GM12878 (cell line): Measurements from ENCODE around the gene CHIC2. TPM values are rescaled to one million over a fixed set of nuclear protein-coding genes. Genes with fewer than 3 reads are reported as not detected.

ENCODE experiments used
- ATAC-seq: fragments of 200-7000 bp; cut with Tn5 transposase; 3 replicates; pipeline ENCODE4 v1.9.1; 2020; ENCODE audit warnings: mild to moderate bottlenecking, moderate library complexity
- BruUV-seq: library from RNA; stranded (reverse); fragments of 400-500 nt; replicated peaks from 2 replicates; lab custom pipeline; 2021; lab: Mats Ljungman, UMichigan
- CTCF ChIA-PET: fragments of 300-600 bp; sonication (Branson Sonifier 250); formaldehyde crosslinking; extraction: SDS; loops from one replicate; lab custom pipeline; 2021; ENCODE audit warnings: inconsistent platforms; lab: Yijun Ruan, JAX
- POLR2A ChIA-PET: fragments of 350-600 bp; formaldehyde crosslinking; extraction: SDS; loops from one replicate; lab custom pipeline; 2021; ENCODE audit warnings: inconsistent platforms; lab: Charles Lee
- RAD21 ChIA-PET: fragments of 300-600 bp; sonication (Branson Sonifier 250); formaldehyde crosslinking; loops from one replicate; lab custom pipeline; 2023; ENCODE audit warnings: antibody characterized with exemption; ENCODE audit not compliant: unreplicated experiment; lab: Charles Lee
- SMC1A ChIA-PET: fragments of 300-600 bp; sonication (Branson Sonifier 250); formaldehyde crosslinking; loops from one replicate; lab custom pipeline; 2023; ENCODE audit not compliant: unreplicated experiment, uncharacterized antibody; lab: Charles Lee
- DNase-seq: peaks from one replicate; pipeline ENCODE4 v3.0.0-alpha.2; 2011; ENCODE audit warnings: low read depth, low spot score
- FAIRE-seq: peaks from 3 replicates; lab custom pipeline; 2011; peaks lifted over from hg19 to GRCh38; lab: Jason Lieb, UNC
- H2AFZ ChIP-seq: 2 replicates; pipeline ENCODE4 v1.6.0; 2011; ENCODE audit warnings: low read depth, low read length, control low read depth; ENCODE audit not compliant: control insufficient read depth
- H3K27ac ChIP-seq: 2 replicates; pipeline ENCODE4 v1.5.1; 2011; ENCODE audit warnings: control low read depth; ENCODE audit not compliant: control insufficient read depth, insufficient read depth
- H3K27me3 ChIP-seq, 2 experiments: replicated peaks in 1 of 2; 2 replicates each; pipeline versions ENCODE4 v1.6.0 to v1.6.1; 2011; ENCODE audit warnings: low read length in 1 of 2; ENCODE audit not compliant: control insufficient read depth in 2 of 2, insufficient read depth in 2 of 2
- H3K36me3 ChIP-seq, 2 experiments: 2 replicates each; pipeline ENCODE4 v1.5.1; 2011; ENCODE audit warnings: low read length in 1 of 2; ENCODE audit not compliant: control insufficient read depth in 2 of 2, insufficient read depth in 2 of 2
- H3K4me1 ChIP-seq: 2 replicates; pipeline ENCODE4 v1.6.1; 2011; ENCODE audit warnings: mild to moderate bottlenecking, low read length, moderate library complexity, mixed read lengths; ENCODE audit not compliant: control insufficient read depth, insufficient read depth
- H3K4me2 ChIP-seq: 2 replicates; pipeline ENCODE4 v1.6.0; 2011; ENCODE audit warnings: control low read depth; ENCODE audit not compliant: control insufficient read depth, insufficient read depth
- H3K4me3 ChIP-seq: fragments of 200-600 bp; sonication (generic); 2 replicates; pipeline ENCODE4 v1.5.1; 2016
- H3K79me2 ChIP-seq: 2 replicates; pipeline ENCODE4 v1.6.0; 2011; ENCODE audit warnings: low read length; ENCODE audit not compliant: control insufficient read depth, insufficient read depth
- H3K9ac ChIP-seq: 2 replicates; pipeline ENCODE4 v1.8.0; 2011; ENCODE audit warnings: low read length, control low read depth, mixed read lengths; ENCODE audit not compliant: control insufficient read depth, insufficient read depth
- H3K9me3 ChIP-seq: replicated peaks from 3 replicates; pipeline ENCODE4 v1.5.1; 2011; ENCODE audit warnings: mild to moderate bottlenecking, low read length; ENCODE audit not compliant: control insufficient read depth, insufficient read depth
- H4K20me1 ChIP-seq: 2 replicates; pipeline ENCODE4 v1.6.0; 2011; ENCODE audit not compliant: control insufficient read depth, insufficient read depth
- BHLHE40 ChIP-seq, 2 experiments: fragments of 450-650 bp in 1 of 2; IDR thresholded peaks; 2 replicates each; pipeline ENCODE4 v1.6.1; 2011 to 2017; ENCODE audit warnings: low read depth in 2 of 2, borderline replicate concordance in 1 of 2, improper control_type of control experiment in 1 of 2, low read length in 1 of 2, mild to moderate bottlenecking in 1 of 2
- CBX5 ChIP-seq: sonication (generic); IDR thresholded peaks from 2 replicates; pipeline ENCODE4 v1.6.1; 2016; ENCODE audit warnings: low read depth, moderate library complexity, mild to moderate bottlenecking, inconsistent platforms
- CHD2 ChIP-seq: IDR thresholded peaks from 2 replicates; pipeline ENCODE4 v1.6.1; 2011; ENCODE audit warnings: low read depth, low read length, improper control_type of control experiment, borderline replicate concordance
- KLF5 ChIP-seq: fragments of 450-650 bp; IDR thresholded peaks from 2 replicates; pipeline ENCODE4 v1.6.1; 2014; ENCODE audit warnings: mild to moderate bottlenecking; ENCODE audit not compliant: partially characterized antibody
- SMC3 ChIP-seq: IDR thresholded peaks from 2 replicates; pipeline ENCODE4 v1.6.1; 2011; ENCODE audit warnings: low read length, improper control_type of control experiment, borderline replicate concordance
- SRF ChIP-seq, 2 experiments: IDR thresholded peaks; 2 replicates each; pipeline ENCODE4 v1.6.1; 2011; ENCODE audit warnings: low read depth in 2 of 2, low read length in 2 of 2, mild to moderate bottlenecking in 1 of 2, moderate library complexity in 1 of 2
- SUPT20H ChIP-seq: IDR thresholded peaks from 2 replicates; pipeline ENCODE4 v1.6.1; 2011; ENCODE audit warnings: low read depth, mild to moderate bottlenecking, low read length, moderate library complexity, borderline replicate concordance; ENCODE audit not compliant: control insufficient read depth
- USF2 ChIP-seq: IDR thresholded peaks from 2 replicates; pipeline ENCODE4 v1.6.1; 2011; ENCODE audit warnings: low read depth, low read length, improper control_type of control experiment, borderline replicate concordance
- ZNF687 ChIP-seq: fragments of 450-650 bp; IDR thresholded peaks from 2 replicates; pipeline ENCODE4 v1.6.1; 2017; ENCODE audit warnings: mild to moderate bottlenecking, moderate library complexity
- WGBS: methylation state at CpG from one replicate; pipeline ENCODE4 v1.1.6; 2016; ENCODE audit warnings: low lambda C conversion rate; ENCODE audit not compliant: insufficient replicate concordance, insufficient coverage; ENCODE audit errors: missing lambda C conversion rate; 5-methylcytosine and 5-hydroxymethylcytosine counted together
- in situ Hi-C: fragments of 300-500 bp; cut with MboI; formaldehyde crosslinking; loops from 9 replicates; pipeline ENCODE4 v1.14.3; 2018; ENCODE audit warnings: mixed read lengths
- intact Hi-C: fragments of 100-400 bp; cut with micrococcal nuclease; formaldehyde crosslinking; loops from one replicate; pipeline ENCODE4 v1.14.2; 2022; ENCODE audit not compliant: unreplicated experiment
- polyA plus RNA-seq, 11 experiments: library from polyadenylated mRNA; depleted of rRNA in 4 of 11; unstranded in 6 of 11; stranded (reverse) in 5 of 11; fragments of >200 nt; fragmentation: Nextera tagmentation in 4 of 11; fragmentation: Illumina TruSeq in 1 of 11; extraction: Ambion mirVana in 4 of 11; extraction: Trizol in 1 of 11; gene quantifications; 1 replicate in 1 of 11; 2 replicates in 10 of 11; pipeline versions ENCODE4 v1.2.1 to v1.2.3, GENCODE V29; 2011 to 2016; ENCODE audit warnings: inconsistent platforms in 2 of 11, missing spikeins in 2 of 11, low read depth in 1 of 11
- total RNA-seq, 4 experiments: library from RNA; depleted of rRNA in 3 of 4; stranded (reverse); fragments of >200 nt in 3 of 4; fragmentation: Illumina TruSeq in 1 of 4; extraction: Trizol in 1 of 4; gene quantifications; 2 replicates each; pipeline versions ENCODE4 v1.2.1 to v1.2.3, GENCODE V29; 2013 to 2021
- TF ChIP-seq, protein P1 (sequence below): fragments of 450-650 bp; IDR thresholded peaks from 2 replicates; pipeline ENCODE4 v1.6.1; 2017; ENCODE audit warnings: mild to moderate bottlenecking, low read depth, inconsistent platforms; ENCODE audit not compliant: poor library complexity, severe bottlenecking

Gene CHIC2
- total and polyA plus RNA-seq, 10 of the 15 experiments (the other 5 are each of a cell fraction or from before 2014, with no cell fraction given), result 0.80 to 24.4 (median 12.2) TPM

- H2AFZ ChIP-seq, result no peak overlapping the region
Measured at GRCh38 chr4:54085284-54085683, 20.9 kb upstream of the CHIC2 start.

More at GRCh38 chr4:54085284-54085683, 20.9 kb upstream of the CHIC2 start:
- no peaks in the 10 kb centered on the region for H3K4me1 ChIP-seq
- 0% methylated on average over 3 of the region's 3 CpGs for WGBS
- no peak overlapping the region for H3K9ac ChIP-seq
- no peaks in the 10 kb centered on the region for H3K9me3 ChIP-seq
- H3K4me3 ChIP-seq, result no peak overlapping the region
- H3K27me3 ChIP-seq, result no peaks in the 10 kb centered on the region
- ChIA-PET POLR2A (interaction anchor here (0.6 kb wide), 2 partner anchors 106 to 770 kb away, joined by 3 read pairs; no protein-coding TSS in a partner anchor), SMC1A (interaction anchor here (0.7 to 1.1 kb wide), 3 partner anchors 17 to 155 kb away, joined by 3 read pairs; no protein-coding TSS in a partner anchor), CTCF (interaction anchor here (1.1 kb wide), 1 partner anchor 9 kb away, joined by 3 read pairs; no protein-coding TSS in a partner anchor), RAD21 (no interaction called here)
- no peak overlapping the region for H3K4me2 ChIP-seq
- ATAC-seq (no peak; the same call in 2 of the 3 replicates), FAIRE-seq (no peak), DNase-seq (no peak)
- no peaks in the 10 kb centered on the region for H3K36me3 ChIP-seq
- no peaks in the 10 kb centered on the region for H3K79me2 ChIP-seq
- TF ChIP-seq BHLHE40 (IDR thresholded peaks at IDR 0.05; ENCODE audit: borderline replicate concordance in 1 of 2, low read depth in 2 of 2, low read length in 1 of 2) (no peak), CBX5 (no peak), ZNF687 (no peak), CHD2 (no peak), KLF5 (no peak), SUPT20H (no peak), SRF (IDR thresholded peaks at IDR 0.05; ENCODE audit: low read depth in 2 of 2, low read length in 2 of 2) (no peak), USF2 (no peak), SMC3 (no peak)
- TF ChIP-seq, protein P1, sequence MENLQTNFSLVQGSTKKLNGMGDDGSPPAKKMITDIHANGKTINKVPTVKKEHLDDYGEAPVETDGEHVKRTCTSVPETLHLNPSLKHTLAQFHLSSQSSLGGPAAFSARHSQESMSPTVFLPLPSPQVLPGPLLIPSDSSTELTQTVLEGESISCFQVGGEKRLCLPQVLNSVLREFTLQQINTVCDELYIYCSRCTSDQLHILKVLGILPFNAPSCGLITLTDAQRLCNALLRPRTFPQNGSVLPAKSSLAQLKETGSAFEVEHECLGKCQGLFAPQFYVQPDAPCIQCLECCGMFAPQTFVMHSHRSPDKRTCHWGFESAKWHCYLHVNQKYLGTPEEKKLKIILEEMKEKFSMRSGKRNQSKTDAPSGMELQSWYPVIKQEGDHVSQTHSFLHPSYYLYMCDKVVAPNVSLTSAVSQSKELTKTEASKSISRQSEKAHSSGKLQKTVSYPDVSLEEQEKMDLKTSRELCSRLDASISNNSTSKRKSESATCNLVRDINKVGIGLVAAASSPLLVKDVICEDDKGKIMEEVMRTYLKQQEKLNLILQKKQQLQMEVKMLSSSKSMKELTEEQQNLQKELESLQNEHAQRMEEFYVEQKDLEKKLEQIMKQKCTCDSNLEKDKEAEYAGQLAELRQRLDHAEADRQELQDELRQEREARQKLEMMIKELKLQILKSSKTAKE, result no peak
- intact Hi-C loops (no loop called here), in situ Hi-C loops (no loop called here)
- H3K27ac ChIP-seq, result no peak overlapping the region
- no TSS peak for BruUV-seq
- H4K20me1 ChIP-seq, result no peaks in the 10 kb centered on the region
